ENCODE results near the gene PROZ. TPM values are rescaled to one million over a fixed set of nuclear protein-coding genes. Genes with fewer than 3 reads are reported as not detected.

The PROZ gene
- total RNA-seq, 1 experiment from 2014 or later = not detected

- peaks cover 18 to 28% of the 10 kb centered on the region in 2 experiments for H3K4me1 Mint-ChIP-seq
- H3K27ac ChIP-seq (ENCODE audit: insufficient read length, low read depth, low read length) = no peak overlapping the region
- no peaks in the 10 kb centered on the region for H3K27me3 ChIP-seq (ENCODE audit: insufficient read depth, low read length)
- H3K23me2 ChIP-seq (ENCODE audit: insufficient read length, low read depth, low read length, poor library complexity, severe bottlenecking) = no peaks in the 10 kb centered on the region
- no peak overlapping the region for H3K4me3 Mint-ChIP-seq
- H3K23ac ChIP-seq (ENCODE audit: insufficient read length, low read depth, low read length) = no peak overlapping the region
- no peaks in the 10 kb centered on the region for H4K20me1 ChIP-seq (ENCODE audit: control insufficient read depth, insufficient read depth, insufficient read length)
- H2BK12ac ChIP-seq (ENCODE audit: insufficient read length, low read depth, low read length) = no peak overlapping the region
- H2BK15ac ChIP-seq (ENCODE audit: low read depth, low read length) = no peak overlapping the region
- H3K27ac Mint-ChIP-seq = no peak overlapping the region
- no peak overlapping the region for H2AFZ ChIP-seq (ENCODE audit: low read length)
- H4K5ac ChIP-seq (ENCODE audit: insufficient read length, low read depth, low read length) = no peak overlapping the region
- H3K27me3 Mint-ChIP-seq (ENCODE audit: low read depth) = no peaks in the 10 kb centered on the region
- H3K9me3 Mint-ChIP-seq = no peaks in the 10 kb centered on the region
- H3K36me3 Mint-ChIP-seq (ENCODE audit: insufficient read depth in 1 of 3, low read depth in 3 of 3) = peaks cover 29 to 82% (median 77%) of the 10 kb centered on the region in 3 experiments
- H3K79me1 ChIP-seq (ENCODE audit: insufficient read depth, low read depth, low read length, poor library complexity, severe bottlenecking) = no peaks in the 10 kb centered on the region
- no peak overlapping the region for H4K8ac ChIP-seq (replicated peaks; ENCODE audit: insufficient read length, low read depth, low read length)
- no peak overlapping the region for H4K91ac ChIP-seq (ENCODE audit: insufficient read length, low read depth, low read length)
- H2BK20ac ChIP-seq (ENCODE audit: low read depth, low read length, poor library complexity, severe bottlenecking) = no peak overlapping the region
- no CpG with 5 or more reads among the region's 14 CpGs for WGBS (ENCODE audit: extremely low coverage, insufficient read length, low lambda C conversion rate)
- no peak overlapping the region for H2BK5ac ChIP-seq (ENCODE audit: insufficient read length, low read length)
- DNase-seq = no peak
- no peak overlapping the region for H3K4me2 ChIP-seq (ENCODE audit: insufficient read depth, insufficient read length, low read length)
- H3K9me3 ChIP-seq (ENCODE audit: control insufficient read depth, low read depth, low read length) = no peaks in the 10 kb centered on the region
- no peak for TF ChIP-seq CTCF (conservative IDR thresholded peaks at IDR 0.05)
- no peak overlapping the region for H3K14ac ChIP-seq (ENCODE audit: insufficient read depth, low read length)
- H2AK5ac ChIP-seq (ENCODE audit: insufficient read length, low read length) = no peak overlapping the region
- H3K79me2 ChIP-seq (ENCODE audit: insufficient read depth, low read length) = no peaks in the 10 kb centered on the region
- no peaks in the 10 kb centered on the region for H3K4me1 ChIP-seq (ENCODE audit: insufficient read depth, low read length)
- no peak overlapping the region for H2BK120ac ChIP-seq (ENCODE audit: low read depth, low read length, poor library complexity, severe bottlenecking)
- H3T11ph ChIP-seq (ENCODE audit: low read length) = no peak overlapping the region
- H3K4ac ChIP-seq (ENCODE audit: low read depth, low read length) = no peak overlapping the region
- no peak overlapping the region for H3K18ac ChIP-seq (ENCODE audit: insufficient read length, low read depth, low read length)
- H3K56ac ChIP-seq (ENCODE audit: insufficient read length, low read depth, low read length) = no peak overlapping the region
- H3K9ac ChIP-seq (ENCODE audit: extremely low read depth, insufficient read length, low read length) = no peak overlapping the region
Observed at GRCh38 chr13:113176822-113177221, 18.4 kb downstream of the PROZ start.

All from H9 (cell line).